ENCODE data around the gene GIT2. TPM values are rescaled to one million over a fixed set of nuclear protein-coding genes. Genes with fewer than 3 reads are reported as not detected.
A peak's percentile ranks its signal among the peaks of the same experiment; 100 is the strongest.

The GIT2 gene, protein sequence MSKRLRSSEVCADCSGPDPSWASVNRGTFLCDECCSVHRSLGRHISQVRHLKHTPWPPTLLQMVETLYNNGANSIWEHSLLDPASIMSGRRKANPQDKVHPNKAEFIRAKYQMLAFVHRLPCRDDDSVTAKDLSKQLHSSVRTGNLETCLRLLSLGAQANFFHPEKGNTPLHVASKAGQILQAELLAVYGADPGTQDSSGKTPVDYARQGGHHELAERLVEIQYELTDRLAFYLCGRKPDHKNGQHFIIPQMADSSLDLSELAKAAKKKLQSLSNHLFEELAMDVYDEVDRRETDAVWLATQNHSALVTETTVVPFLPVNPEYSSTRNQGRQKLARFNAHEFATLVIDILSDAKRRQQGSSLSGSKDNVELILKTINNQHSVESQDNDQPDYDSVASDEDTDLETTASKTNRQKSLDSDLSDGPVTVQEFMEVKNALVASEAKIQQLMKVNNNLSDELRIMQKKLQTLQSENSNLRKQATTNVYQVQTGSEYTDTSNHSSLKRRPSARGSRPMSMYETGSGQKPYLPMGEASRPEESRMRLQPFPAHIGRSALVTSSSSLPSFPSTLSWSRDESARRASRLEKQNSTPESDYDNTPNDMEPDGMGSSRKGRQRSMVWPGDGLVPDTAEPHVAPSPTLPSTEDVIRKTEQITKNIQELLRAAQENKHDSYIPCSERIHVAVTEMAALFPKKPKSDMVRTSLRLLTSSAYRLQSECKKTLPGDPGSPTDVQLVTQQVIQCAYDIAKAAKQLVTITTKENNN
- total RNA-seq (10 to 100 TPM; 54.3 to 78.0 TPM), polyA plus RNA-seq (10 to 100 TPM in 1 of 2 donors, 1 to 10 TPM in 1; 9.3 to 24.8 TPM)
- long read RNA-seq, donor 1, full-length matches to known transcripts, result 24 of 81 reads
- long read RNA-seq, donor 1, partial matches to known transcripts, result 22 of 81 reads
- long read RNA-seq, donor 1, other reads (novel, unspliced or antisense), result 35 of 81 reads
- long read RNA-seq, donor 2, partial matches to known transcripts, result 7 of 25 reads
- long read RNA-seq, donor 2, other reads (novel, unspliced or antisense), result 14 of 25 reads

DNA sequence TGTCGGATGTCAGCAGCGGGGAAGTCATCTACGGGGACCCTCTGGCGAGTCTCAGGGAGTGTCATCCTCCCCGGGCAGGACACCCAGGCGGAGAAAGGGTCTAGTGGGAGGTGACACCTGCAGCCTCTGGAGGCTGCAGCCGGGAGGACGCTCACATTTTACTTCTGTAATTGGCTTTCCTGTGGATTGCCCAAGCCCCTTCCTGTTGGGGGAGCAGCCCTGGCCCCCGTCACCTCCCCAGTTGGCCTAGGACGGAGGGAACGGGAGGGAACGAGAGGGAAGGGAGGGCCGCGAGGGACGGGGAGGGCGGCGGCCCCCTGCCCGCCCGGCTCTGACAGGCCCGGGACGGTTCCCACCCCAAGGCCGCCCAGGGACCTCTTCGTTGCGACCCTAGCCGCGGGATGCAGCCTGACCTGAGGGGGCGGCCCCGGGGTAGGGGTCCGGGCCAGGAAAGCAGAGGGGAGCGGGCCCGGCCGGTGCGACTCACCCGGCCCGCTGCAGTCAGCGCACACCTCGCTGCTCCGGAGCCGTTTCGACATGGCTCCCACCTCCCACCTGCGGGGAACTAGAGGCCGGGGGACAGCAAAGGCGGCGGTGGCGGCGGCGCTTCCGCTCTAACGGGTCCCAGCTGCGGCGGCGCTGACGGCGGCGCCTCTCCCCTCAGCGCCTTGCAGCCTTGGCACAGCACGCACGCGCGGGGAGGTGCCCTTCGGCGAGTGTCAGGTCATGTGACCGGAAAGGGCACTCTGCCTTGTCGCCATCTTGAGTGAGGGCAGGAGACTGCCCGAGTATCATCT, at the start of gene GIT2:
Gene GIT2 (minus strand): TSS at position 683 of the 797 bp plus-strand sequence. CDS start 144 bp downstream, at position 539.
- H3K9me3 ChIP-seq (ENCODE audit: control insufficient read depth, low read length), result no peaks in the 10 kb centered on the region
- H3K36me3 ChIP-seq (ENCODE audit: control insufficient read depth in 1 of 2, insufficient read depth in 2 of 2, low read length in 1 of 2), result no peaks in the 10 kb centered on the region
- 0% methylated on average over 43 to 65 of the region's 65 CpGs for WGBS, 2 donors
- peak within 1 kb of the TSS; percentile 63 to 94 for H3K4me3 ChIP-seq (ENCODE audit: low read length in 2 of 2)
- DNase-seq (peak; percentile 97), ATAC-seq (ENCODE audit: low FRiP score) (peak; percentile 95)
- H3K27me3 ChIP-seq (ENCODE audit: control insufficient read depth in 1 of 2, insufficient read depth in 2 of 2, low read length in 1 of 2), result no peaks in the 10 kb centered on the region
- peak within 1 kb of the TSS in 1 of 2 donors; percentile 7 for H3K27ac ChIP-seq (ENCODE audit: low read depth in 1 of 2, low read length in 2 of 2)
- intact Hi-C loops (cut with DNase I), result loop anchor here in 1 of 2 donors (5.0 kb wide), 1 partner anchor 44 kb away; no protein-coding TSS in a partner anchor
- H3K4me1 ChIP-seq (ENCODE audit: control insufficient read depth in 1 of 2, insufficient read depth in 2 of 2, low read length in 2 of 2), result peaks cover 0 to 3% of the 10 kb centered on the region in 2 donors

DNA sequence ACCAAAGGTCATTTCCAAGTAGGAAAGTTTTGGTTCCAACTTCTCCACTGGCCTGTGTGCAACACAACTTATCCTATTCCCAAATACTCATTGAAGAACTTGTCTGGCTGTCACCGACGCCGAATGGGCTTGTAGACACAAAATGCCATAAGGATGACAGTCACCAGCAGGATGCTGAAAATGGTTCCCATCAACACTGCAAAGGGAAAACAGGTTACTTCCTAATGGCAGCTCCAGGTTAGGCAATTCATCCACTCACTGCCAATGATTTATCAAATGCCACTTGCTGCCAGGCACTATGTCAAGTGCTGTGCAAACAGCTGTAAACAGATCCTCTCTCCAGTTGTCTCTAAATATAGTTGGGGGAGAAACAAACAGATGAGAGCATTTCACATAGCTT, 46.1 kb upstream of the GIT2 start:
- WGBS, 2 donors, result 90 to 92% methylated on average over 3 of the region's 3 CpGs
- Histone ChIP-seq H3K9me3 (ENCODE audit: control insufficient read depth, low read length) (no peaks in the 10 kb centered on the region), H3K36me3 (ENCODE audit: control insufficient read depth in 1 of 2, insufficient read depth in 2 of 2, low read length in 1 of 2) (peaks cover 1 to 3% of the 10 kb centered on the region in 2 donors), H3K27ac (ENCODE audit: low read depth in 1 of 2, low read length in 2 of 2) (no peak overlapping the region), H3K27me3 (ENCODE audit: control insufficient read depth in 1 of 2, insufficient read depth in 2 of 2, low read length in 1 of 2) (no peaks in the 10 kb centered on the region), H3K4me3 (ENCODE audit: low read length in 2 of 2) (no peak overlapping the region), H3K4me1 (ENCODE audit: control insufficient read depth in 1 of 2, insufficient read depth in 2 of 2, low read length in 2 of 2) (peaks cover 0 to 5% of the 10 kb centered on the region in 2 donors)
- no peak for DNase-seq
- ATAC-seq (ENCODE audit: low FRiP score), result no peak
- intact Hi-C loops (cut with DNase I), result no loop called here

DNA sequence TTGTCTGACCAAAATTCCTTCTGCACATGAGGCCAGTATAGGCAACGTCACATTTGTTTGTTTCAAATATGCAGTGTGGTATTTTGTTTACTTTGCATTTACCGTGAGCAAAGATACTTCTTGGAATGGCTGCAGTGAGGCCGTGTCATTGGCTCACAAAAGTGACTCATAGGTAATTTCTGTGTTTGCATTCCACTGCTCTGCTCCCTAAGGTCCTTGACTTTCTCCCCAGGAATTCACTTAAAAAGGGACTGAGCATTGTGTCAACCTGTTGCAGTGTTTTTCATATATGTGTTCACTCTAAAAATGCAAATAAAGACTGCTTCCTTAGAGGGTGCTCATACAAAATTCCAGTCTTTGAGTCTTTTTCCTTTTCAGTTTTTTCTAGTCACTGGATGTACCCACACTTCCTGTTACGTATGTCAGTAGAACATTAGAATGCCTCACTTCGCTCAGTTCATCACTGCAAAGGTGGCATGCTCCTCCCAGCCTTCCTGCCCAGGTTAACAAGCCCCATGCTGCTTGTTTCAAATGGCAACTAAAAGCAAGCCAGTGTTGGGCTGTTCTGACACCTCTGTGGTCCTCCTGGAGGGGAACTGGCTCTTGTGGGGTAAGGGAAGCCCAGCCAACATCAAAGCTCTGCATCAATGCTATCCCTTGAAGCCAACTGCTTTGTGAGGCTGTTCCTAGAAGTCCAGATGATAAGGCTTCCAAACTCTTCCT, 43.1 kb upstream of the GIT2 start:
- peaks cover 3 to 6% of the 10 kb centered on the region in 2 donors for H3K36me3 ChIP-seq (ENCODE audit: control insufficient read depth in 1 of 2, insufficient read depth in 2 of 2, low read length in 1 of 2)

DNA sequence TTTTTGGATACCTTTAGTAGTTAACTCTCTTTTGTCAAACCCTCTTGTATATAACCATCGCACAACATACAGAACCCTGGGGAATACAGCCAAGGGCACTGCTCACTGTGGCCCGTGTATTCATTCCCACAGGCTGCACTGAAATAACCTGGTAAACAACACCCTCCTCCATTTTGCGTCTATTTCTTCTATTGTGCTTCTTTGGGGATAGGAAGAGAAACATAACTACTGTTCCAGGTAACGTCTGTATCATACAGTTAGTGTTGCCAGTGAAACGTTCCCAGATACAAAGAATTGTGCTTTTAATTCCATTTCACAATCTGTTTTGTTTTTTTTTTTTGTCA, 42.5 kb upstream of the GIT2 start:
- ATAC-seq (ENCODE audit: low FRiP score) (no peak), DNase-seq (no peak)
- WGBS, 2 donors, result 20 to 21% methylated on average over 5 of the region's 5 CpGs
- Histone ChIP-seq H3K36me3 (ENCODE audit: control insufficient read depth in 1 of 2, insufficient read depth in 2 of 2, low read length in 1 of 2) (peaks cover 3 to 6% of the 10 kb centered on the region in 2 donors), H3K4me3 (ENCODE audit: low read length in 2 of 2) (no peak overlapping the region), H3K27ac (ENCODE audit: low read depth in 1 of 2, low read length in 2 of 2) (peak overlapping the region; percentile 83 to 98), H3K9me3 (ENCODE audit: control insufficient read depth, low read length) (no peaks in the 10 kb centered on the region), H3K4me1 (ENCODE audit: control insufficient read depth in 1 of 2, insufficient read depth in 2 of 2, low read length in 2 of 2) (peaks cover 0 to 5% of the 10 kb centered on the region in 2 donors), H3K27me3 (ENCODE audit: control insufficient read depth in 1 of 2, insufficient read depth in 2 of 2, low read length in 1 of 2) (no peaks in the 10 kb centered on the region)
- intact Hi-C loops (cut with DNase I), result loop anchor here in 1 of 2 donors (5.0 kb wide), 1 partner anchor 36 kb away; no protein-coding TSS in a partner anchor

More for the DNA sequence above, 43.1 kb upstream of the GIT2 start:
- H3K9me3 ChIP-seq (ENCODE audit: control insufficient read depth, low read length), result no peaks in the 10 kb centered on the region
- H3K27ac ChIP-seq (ENCODE audit: low read depth in 1 of 2, low read length in 2 of 2), result peak overlapping the region; percentile 95 to 100
- no peak for ATAC-seq (ENCODE audit: low FRiP score)
- no peak overlapping the region for H3K4me3 ChIP-seq (ENCODE audit: low read length in 2 of 2)
- no peak for DNase-seq
- intact Hi-C loops (cut with DNase I), result loop anchor here in 1 of 2 donors (5.0 kb wide), 1 partner anchor 37 kb away; no protein-coding TSS in a partner anchor
- H3K27me3 ChIP-seq (ENCODE audit: control insufficient read depth in 1 of 2, insufficient read depth in 2 of 2, low read length in 1 of 2), result no peaks in the 10 kb centered on the region
- WGBS, 2 donors, result 17 to 22% methylated on average over 5 of the region's 5 CpGs
- peaks cover 0 to 5% of the 10 kb centered on the region in 2 donors for H3K4me1 ChIP-seq (ENCODE audit: control insufficient read depth in 1 of 2, insufficient read depth in 2 of 2, low read length in 2 of 2)

DNA sequence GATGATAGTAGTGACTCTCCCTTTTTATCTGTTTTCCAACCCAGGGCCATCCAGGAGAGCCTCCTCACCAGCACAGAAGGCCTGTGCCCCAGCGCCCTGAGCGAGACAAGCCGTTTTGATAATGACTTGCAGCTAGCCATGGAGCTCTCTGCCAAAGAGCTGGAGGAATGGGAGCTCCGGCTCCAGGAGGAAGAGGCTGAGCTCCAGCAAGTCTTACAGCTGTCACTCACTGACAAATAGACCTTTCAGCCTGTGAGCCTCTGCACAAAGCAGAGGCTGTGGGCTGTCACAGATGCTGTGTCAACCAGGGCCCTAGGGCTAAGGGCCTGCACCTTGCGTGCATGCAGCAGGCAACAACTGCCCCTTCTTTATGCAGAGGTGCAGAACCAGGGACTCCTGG, 41.1 kb upstream of the GIT2 start:
- no peak for DNase-seq
- Histone ChIP-seq H3K27me3 (ENCODE audit: control insufficient read depth in 1 of 2, insufficient read depth in 2 of 2, low read length in 1 of 2) (no peaks in the 10 kb centered on the region), H3K27ac (ENCODE audit: low read depth in 1 of 2, low read length in 2 of 2) (peak overlapping the region in 1 of 2 donors; percentile 50), H3K9me3 (ENCODE audit: control insufficient read depth, low read length) (no peaks in the 10 kb centered on the region), H3K4me1 (ENCODE audit: control insufficient read depth in 1 of 2, insufficient read depth in 2 of 2, low read length in 2 of 2) (peaks cover 0 to 5% of the 10 kb centered on the region in 2 donors), H3K36me3 (ENCODE audit: control insufficient read depth in 1 of 2, insufficient read depth in 2 of 2, low read length in 1 of 2) (peaks cover 3 to 6% of the 10 kb centered on the region in 2 donors), H3K4me3 (ENCODE audit: low read length in 2 of 2) (no peak overlapping the region)
- intact Hi-C loops (cut with DNase I), result loop anchor here in 1 of 2 donors (5.0 kb wide), 1 partner anchor 35 kb away; no protein-coding TSS in a partner anchor
- 73 to 79% methylated on average over 5 of the region's 5 CpGs for WGBS, 2 donors
- no peak for ATAC-seq (ENCODE audit: low FRiP score)

DNA sequence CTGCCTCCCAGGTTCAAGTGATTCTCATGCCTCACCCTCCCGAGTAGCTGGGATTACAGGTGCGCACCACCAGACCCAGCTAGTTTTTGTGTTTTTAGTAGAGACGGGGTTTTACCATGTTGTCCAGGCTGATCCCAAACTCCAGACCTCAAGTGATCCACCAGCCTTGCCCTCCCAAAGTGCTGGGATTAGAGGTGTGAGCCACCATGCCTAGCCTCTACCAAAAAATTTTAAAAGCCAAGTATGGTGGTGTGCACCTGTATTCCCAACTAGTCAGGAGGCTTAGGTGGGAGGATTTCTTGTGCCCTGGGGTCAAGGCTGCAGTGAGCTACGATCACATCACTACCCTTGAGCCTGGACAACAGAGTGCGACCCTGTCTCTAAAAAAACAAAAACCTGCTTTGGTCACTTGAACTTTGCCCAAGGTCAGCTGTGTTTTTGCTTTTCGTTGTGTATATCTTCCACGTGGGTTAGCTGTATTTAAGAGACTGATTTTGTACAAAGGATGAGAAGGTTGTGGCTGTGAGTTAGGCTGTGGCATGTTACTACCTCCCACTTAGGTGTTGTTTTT, 39.5 kb upstream of the GIT2 start:
- peaks cover 0 to 5% of the 10 kb centered on the region in 2 donors for H3K4me1 ChIP-seq (ENCODE audit: control insufficient read depth in 1 of 2, insufficient read depth in 2 of 2, low read length in 2 of 2)
- H3K9me3 ChIP-seq (ENCODE audit: control insufficient read depth, low read length), result no peaks in the 10 kb centered on the region
- peaks cover 3 to 6% of the 10 kb centered on the region in 2 donors for H3K36me3 ChIP-seq (ENCODE audit: control insufficient read depth in 1 of 2, insufficient read depth in 2 of 2, low read length in 1 of 2)
- H3K27me3 ChIP-seq (ENCODE audit: control insufficient read depth in 1 of 2, insufficient read depth in 2 of 2, low read length in 1 of 2), result no peaks in the 10 kb centered on the region
- WGBS, 2 donors, result 86 to 87% methylated on average over 7 of the region's 7 CpGs
- no peak overlapping the region for H3K4me3 ChIP-seq (ENCODE audit: low read length in 2 of 2)
- ATAC-seq (ENCODE audit: low FRiP score) (no peak), DNase-seq (no peak)
- intact Hi-C loops (cut with DNase I), result loop anchor here in 1 of 2 donors (5.0 kb wide), 1 partner anchor 33 kb away; no protein-coding TSS in a partner anchor
- H3K27ac ChIP-seq (ENCODE audit: low read depth in 1 of 2, low read length in 2 of 2), result no peak overlapping the region

DNA sequence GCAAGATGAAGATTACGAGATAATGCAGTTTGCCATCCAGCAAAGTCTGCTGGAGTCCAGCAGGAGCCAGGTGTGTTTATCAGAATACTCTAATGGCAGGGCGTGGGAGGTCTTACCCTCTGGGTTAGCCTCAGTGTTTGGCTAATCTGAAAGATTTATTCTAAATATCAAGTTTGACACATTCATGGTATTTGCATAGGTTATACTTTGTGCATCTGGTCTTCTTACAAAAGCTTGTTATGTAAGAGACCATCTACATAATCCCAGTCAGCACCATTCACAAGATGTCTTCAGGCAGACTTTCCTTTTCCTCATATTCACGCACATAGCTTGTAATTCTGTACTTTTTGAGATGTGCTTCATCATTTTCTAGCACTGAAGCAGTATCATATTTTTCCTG, 37.7 kb upstream of the GIT2 start:
- Histone ChIP-seq H3K4me1 (ENCODE audit: control insufficient read depth in 1 of 2, insufficient read depth in 2 of 2, low read length in 2 of 2) (no peaks in the 10 kb centered on the region), H3K27ac (ENCODE audit: low read depth in 1 of 2, low read length in 2 of 2) (no peak overlapping the region), H3K4me3 (ENCODE audit: low read length in 2 of 2) (no peak overlapping the region), H3K36me3 (ENCODE audit: control insufficient read depth in 1 of 2, insufficient read depth in 2 of 2, low read length in 1 of 2) (peaks cover 6 to 7% of the 10 kb centered on the region in 2 donors), H3K9me3 (ENCODE audit: control insufficient read depth, low read length) (no peaks in the 10 kb centered on the region), H3K27me3 (ENCODE audit: control insufficient read depth in 1 of 2, insufficient read depth in 2 of 2, low read length in 1 of 2) (no peaks in the 10 kb centered on the region)
- intact Hi-C loops (cut with DNase I), result no loop called here
- DNase-seq (no peak), ATAC-seq (ENCODE audit: low FRiP score) (no peak)
- WGBS, 2 donors, result 94 to 95% methylated on average over 3 of the region's 3 CpGs

Data from aorta (tissue), 5 donors.